ENCODE results near the gene CLIC3.

Gene CLIC3

DNA sequence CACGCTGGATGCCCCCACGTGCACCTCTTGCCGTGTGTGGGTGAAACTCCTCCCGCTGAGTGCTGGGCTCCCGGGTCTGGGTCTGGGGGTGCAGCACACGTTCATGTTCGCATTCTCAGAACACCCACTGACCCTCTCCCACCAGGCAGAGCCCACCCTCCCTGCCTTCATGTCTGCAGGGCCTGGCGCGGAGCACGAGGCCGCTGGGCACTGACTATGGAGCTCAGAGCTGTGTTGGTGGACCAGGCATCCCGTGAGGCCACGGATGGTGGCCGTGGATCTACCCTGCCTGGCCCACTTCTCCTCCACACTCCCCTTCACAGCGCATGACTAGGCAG, 35.5 kb downstream of the CLIC3 start:
- DNase-seq (ENCODE audit: low read depth): no peak
- TF ChIP-seq, protein P1, sequence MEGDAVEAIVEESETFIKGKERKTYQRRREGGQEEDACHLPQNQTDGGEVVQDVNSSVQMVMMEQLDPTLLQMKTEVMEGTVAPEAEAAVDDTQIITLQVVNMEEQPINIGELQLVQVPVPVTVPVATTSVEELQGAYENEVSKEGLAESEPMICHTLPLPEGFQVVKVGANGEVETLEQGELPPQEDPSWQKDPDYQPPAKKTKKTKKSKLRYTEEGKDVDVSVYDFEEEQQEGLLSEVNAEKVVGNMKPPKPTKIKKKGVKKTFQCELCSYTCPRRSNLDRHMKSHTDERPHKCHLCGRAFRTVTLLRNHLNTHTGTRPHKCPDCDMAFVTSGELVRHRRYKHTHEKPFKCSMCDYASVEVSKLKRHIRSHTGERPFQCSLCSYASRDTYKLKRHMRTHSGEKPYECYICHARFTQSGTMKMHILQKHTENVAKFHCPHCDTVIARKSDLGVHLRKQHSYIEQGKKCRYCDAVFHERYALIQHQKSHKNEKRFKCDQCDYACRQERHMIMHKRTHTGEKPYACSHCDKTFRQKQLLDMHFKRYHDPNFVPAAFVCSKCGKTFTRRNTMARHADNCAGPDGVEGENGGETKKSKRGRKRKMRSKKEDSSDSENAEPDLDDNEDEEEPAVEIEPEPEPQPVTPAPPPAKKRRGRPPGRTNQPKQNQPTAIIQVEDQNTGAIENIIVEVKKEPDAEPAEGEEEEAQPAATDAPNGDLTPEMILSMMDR (conservative IDR thresholded peaks at IDR 0.05; ENCODE audit: control insufficient read depth, insufficient read depth, low read depth, low read length): no peak
- no peak overlapping the region for H3K4me3 ChIP-seq (ENCODE audit: control insufficient read depth, low read depth, low read length)

DNA sequence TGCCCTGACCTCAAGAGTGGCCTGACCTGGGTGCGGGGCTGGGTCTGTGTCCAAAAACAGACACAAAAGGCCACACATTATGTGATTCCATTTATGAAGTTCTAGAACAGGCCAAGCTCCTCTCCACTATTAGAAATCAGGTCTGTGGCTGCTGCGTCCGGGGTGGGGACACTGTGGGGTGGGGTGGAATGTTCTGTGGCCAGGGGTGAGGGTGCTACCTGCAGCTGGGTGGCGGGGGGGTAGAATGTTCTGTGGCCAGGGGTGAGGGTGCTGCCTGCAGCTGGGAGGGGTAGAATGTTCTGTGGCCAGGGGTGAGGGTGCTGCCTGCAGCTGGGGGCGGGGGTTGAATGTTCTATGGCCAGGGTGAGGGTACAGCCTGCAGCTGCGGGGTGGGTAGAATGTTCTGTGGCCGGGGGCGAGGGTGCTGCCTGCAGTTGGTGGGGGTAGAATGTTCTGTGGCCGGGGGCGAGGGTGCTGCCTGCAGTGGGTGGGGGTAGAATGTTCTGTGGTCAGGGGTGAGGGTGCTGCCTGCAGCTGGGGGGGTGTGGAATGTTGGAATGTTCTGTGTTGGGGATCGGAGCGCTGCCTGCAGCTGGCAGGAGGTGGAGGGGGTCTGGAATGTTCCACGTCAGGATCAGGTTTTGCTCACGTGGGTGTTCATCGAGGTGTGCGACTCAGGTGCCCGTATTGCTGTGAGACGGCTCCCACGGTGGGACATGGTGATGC, 36.0 kb downstream of the CLIC3 start:
- TF ChIP-seq, protein P1 (conservative IDR thresholded peaks at IDR 0.05; ENCODE audit: control insufficient read depth, insufficient read depth, low read depth, low read length): no peak
- no peak overlapping the region for H3K4me3 ChIP-seq (ENCODE audit: control insufficient read depth, low read depth, low read length)
- DNase-seq (ENCODE audit: low read depth): no peak

DNA sequence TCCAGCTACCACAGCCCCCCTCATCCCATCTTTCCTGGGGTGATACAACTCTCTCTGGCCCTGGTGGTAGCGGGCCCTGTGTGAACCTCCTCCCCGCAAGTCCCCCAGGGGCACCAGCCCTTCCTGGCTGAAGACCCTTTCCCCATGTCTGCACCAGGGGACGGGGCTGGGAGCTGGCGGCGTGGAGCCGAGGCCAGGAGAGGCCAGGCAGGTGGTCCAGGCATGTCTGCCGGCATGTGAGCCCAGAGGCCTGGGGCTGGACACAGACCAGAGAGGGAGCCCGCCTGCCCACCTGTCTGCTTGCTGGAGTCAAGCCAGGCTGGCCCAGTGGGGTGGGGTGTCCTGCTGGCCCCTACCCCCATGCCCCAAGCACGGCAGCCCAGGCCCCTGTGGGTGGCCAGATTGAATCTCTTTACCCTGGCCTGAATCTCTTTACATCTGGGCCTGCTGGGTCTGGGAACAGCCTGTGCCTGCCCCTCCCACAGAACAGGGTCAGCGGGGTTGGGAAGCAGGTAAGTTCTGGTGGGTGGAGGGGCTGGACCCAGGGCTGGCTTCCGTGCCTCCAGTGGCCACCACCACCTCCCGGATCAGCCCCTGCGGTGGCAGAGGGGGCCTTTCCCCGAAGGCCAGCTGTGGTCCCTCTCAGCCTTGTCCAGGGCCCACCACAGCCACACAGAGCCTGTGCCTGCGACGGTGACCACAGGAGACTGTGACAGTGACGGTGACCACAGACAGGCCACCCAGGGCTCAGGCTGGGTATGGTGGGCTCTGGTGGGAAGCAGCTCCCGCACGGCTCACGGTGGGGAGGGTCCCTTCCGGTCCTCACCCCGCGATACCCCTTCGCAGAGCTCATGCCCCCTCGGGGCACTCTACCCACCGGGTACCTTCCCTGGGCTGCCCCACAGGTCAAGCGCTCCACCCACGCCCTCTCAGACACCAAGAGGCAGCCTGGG, 37.2 kb downstream of the CLIC3 start:
- no peak overlapping the region for H3K4me3 ChIP-seq (ENCODE audit: control insufficient read depth, low read depth, low read length)
- TF ChIP-seq, protein P1 (conservative IDR thresholded peaks at IDR 0.05; ENCODE audit: control insufficient read depth, insufficient read depth, low read depth, low read length): no peak
- DNase-seq (ENCODE audit: low read depth): no peak

DNA sequence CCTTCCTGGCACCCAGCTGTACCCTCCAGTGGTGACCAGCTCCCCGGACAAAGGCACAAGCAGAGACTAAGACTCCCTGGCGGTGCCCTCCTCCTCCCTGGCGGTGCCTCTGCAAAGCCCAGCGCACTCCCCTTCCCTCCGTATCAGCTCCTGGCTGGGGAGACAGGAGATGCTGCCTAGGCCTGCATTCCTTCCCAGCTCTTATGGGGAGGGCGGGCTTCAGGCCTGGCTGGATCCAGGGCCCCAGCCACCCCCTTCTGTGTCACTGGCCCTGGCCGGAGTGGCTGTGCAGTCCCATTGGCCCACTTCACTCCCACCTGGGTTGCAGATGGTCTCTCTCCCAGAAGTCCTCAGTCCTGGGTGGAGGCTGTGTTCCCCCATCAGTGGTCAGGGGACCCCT, 37.9 kb downstream of the CLIC3 start:
- TF ChIP-seq, protein P1 (conservative IDR thresholded peaks at IDR 0.05; ENCODE audit: control insufficient read depth, insufficient read depth, low read depth, low read length): no peak
- no peak for DNase-seq (ENCODE audit: low read depth)

DNA sequence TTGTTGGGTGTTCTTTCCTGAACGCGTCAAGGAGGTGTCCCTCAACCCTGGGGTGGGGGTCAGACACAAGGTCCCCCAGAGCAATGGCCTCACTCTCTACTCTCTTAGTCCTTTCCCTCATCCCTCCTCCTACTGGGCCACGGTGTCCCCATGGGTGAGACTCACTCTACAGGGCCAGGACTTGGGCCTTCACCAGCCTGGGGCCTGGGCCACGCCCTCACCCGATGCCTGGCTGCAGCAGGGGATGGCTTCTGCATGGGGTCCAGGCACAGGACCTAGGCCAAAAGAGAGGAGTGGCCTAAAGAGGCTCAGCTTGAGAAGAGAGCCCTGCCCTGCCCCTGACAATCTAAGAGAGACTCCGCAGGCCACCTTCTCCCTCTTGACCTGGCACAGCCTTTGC, 38.5 kb downstream of the CLIC3 start:
- TF ChIP-seq, protein P1 (conservative IDR thresholded peaks at IDR 0.05; ENCODE audit: control insufficient read depth, insufficient read depth, low read depth, low read length): no peak
- no peak for DNase-seq (ENCODE audit: low read depth)
- H3K4me3 ChIP-seq (ENCODE audit: control insufficient read depth, low read depth, low read length): no peak overlapping the region

More for the DNA sequence above, 37.9 kb downstream of the CLIC3 start:
- H3K4me3 ChIP-seq (ENCODE audit: control insufficient read depth, low read depth, low read length): no peak overlapping the region

DNA sequence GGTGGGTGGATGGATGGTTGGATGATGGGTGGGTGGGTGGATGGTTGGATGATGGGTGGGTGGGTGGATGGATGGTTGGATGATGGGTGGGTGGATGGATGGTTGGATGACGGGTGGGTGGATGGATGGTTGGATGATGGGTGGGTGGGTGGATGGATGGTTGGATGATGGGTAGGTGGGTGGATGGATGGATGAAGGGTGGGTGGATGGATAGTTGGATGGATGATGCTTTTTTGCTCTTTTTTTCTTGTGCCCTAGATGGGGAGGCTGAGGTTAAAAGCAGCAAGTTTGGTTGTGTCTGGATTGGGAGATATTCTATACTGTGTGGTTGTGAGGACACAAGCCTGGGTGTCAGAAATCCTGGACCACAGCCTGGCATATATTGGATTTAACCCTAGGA, 38.9 kb downstream of the CLIC3 start:
- TF ChIP-seq, protein P1 (conservative IDR thresholded peaks at IDR 0.05; ENCODE audit: control insufficient read depth, insufficient read depth, low read depth, low read length): no peak
- no peak for DNase-seq (ENCODE audit: low read depth)

More for the DNA sequence above, 38.9 kb downstream of the CLIC3 start:
- no peak overlapping the region for H3K4me3 ChIP-seq (ENCODE audit: control insufficient read depth, low read depth, low read length)

All from fibroblast of mammary gland (primary cell).